IMR-90 (cell line): ENCODE results near the gene PPP1R9A. TPM values are rescaled to one million over a fixed set of nuclear protein-coding genes. Genes with fewer than 3 reads are reported as not detected.

Source experiments
- ATAC-seq: fragments of 200-7000 bp; cut with Tn5 transposase; 2 replicates; pipeline ENCODE4 v1.9.1; 2020; ENCODE audit warnings: low read depth, mild to moderate bottlenecking, moderate library complexity
- BruUV-seq: library from RNA; stranded (reverse); fragments of 400-500 nt; replicated peaks from 2 replicates; lab custom pipeline; 2021; lab: Mats Ljungman, UMichigan
- CTCF ChIA-PET: fragments of 300-600 bp; formaldehyde crosslinking; extraction: SDS; loops from one replicate; lab custom pipeline; 2021; ENCODE audit warnings: antibody characterized with exemption; lab: Yijun Ruan, JAX
- POLR2A ChIA-PET: fragments of 300-600 bp; sonication (Branson Sonifier 250); formaldehyde crosslinking; loops from one replicate; lab custom pipeline; 2022; ENCODE audit warnings: antibody characterized with exemption; ENCODE audit not compliant: unreplicated experiment; lab: Charles Lee
- DNase-seq: peaks from one replicate; pipeline ENCODE4 v3.0.0; 2013
- H2AFZ ChIP-seq: replicated peaks from 2 replicates; pipeline ENCODE3; 2013; ENCODE audit warnings: low read length, mild to moderate bottlenecking; ENCODE audit not compliant: poor library complexity
- H2AK5ac ChIP-seq: 2 replicates; pipeline ENCODE4 v1.6.1; 2013; ENCODE audit warnings: low read depth, low read length, inconsistent platforms
- H2AK9ac ChIP-seq: replicated peaks from 2 replicates; pipeline ENCODE3; 2013; ENCODE audit warnings: mild to moderate bottlenecking, low read depth, low read length, moderate library complexity; ENCODE audit not compliant: poor library complexity
- H2BK120ac ChIP-seq: 2 replicates; pipeline ENCODE4 v1.6.1; 2013; ENCODE audit warnings: low read depth, low read length, inconsistent platforms
- H2BK15ac ChIP-seq: 3 replicates; pipeline ENCODE4 v1.6.1; 2013; ENCODE audit warnings: low read depth, low read length, inconsistent platforms
- H2BK20ac ChIP-seq: 2 replicates; pipeline ENCODE4 v1.6.1; 2013; ENCODE audit warnings: low read depth, mild to moderate bottlenecking, inconsistent platforms, low read length, moderate library complexity
- H2BK5ac ChIP-seq: 2 replicates; pipeline ENCODE4 v1.6.1; 2013; ENCODE audit warnings: mild to moderate bottlenecking, low read depth, low read length, inconsistent platforms; ENCODE audit not compliant: poor library complexity, severe bottlenecking
- H3K14ac ChIP-seq: replicated peaks from 2 replicates; pipeline ENCODE4 v1.6.1; 2013; ENCODE audit warnings: low read depth, low read length, inconsistent platforms
- H3K18ac ChIP-seq: 2 replicates; pipeline ENCODE4 v1.6.1; 2013; ENCODE audit warnings: low read depth, low read length, control low read depth
- H3K23ac ChIP-seq: 2 replicates; pipeline ENCODE4 v1.6.1; 2013; ENCODE audit warnings: low read depth, low read length, inconsistent platforms
- H3K27ac ChIP-seq: 2 replicates; pipeline ENCODE4 v1.5.1; 2013; ENCODE audit warnings: mild to moderate bottlenecking, control low read depth, low read length; ENCODE audit not compliant: insufficient read depth
- H3K27me3 ChIP-seq: 2 replicates; pipeline ENCODE4 v1.6.1; 2013; ENCODE audit warnings: low read length; ENCODE audit not compliant: control insufficient read depth, insufficient read depth
- H3K36me3 ChIP-seq: 2 replicates; pipeline ENCODE4 v1.6.1; 2013; ENCODE audit warnings: low read length, mixed read lengths; ENCODE audit not compliant: control insufficient read depth, insufficient read depth
- H3K4ac ChIP-seq: 2 replicates; pipeline ENCODE4 v1.6.1; 2013; ENCODE audit warnings: low read depth, low read length, inconsistent platforms
- H3K4me1 ChIP-seq: 2 replicates; pipeline ENCODE4 v1.6.1; 2013; ENCODE audit warnings: low read length, mixed read lengths; ENCODE audit not compliant: control insufficient read depth, insufficient read depth
- H3K4me2 ChIP-seq: 2 replicates; pipeline ENCODE4 v1.6.1; 2013; ENCODE audit warnings: low read depth, mild to moderate bottlenecking, control low read depth, low read length, moderate library complexity
- H3K4me3 ChIP-seq: 2 replicates; pipeline ENCODE4 v1.5.1; 2013; ENCODE audit warnings: low read depth, mild to moderate bottlenecking, control low read depth, low read length, moderate library complexity; ENCODE audit not compliant: insufficient read depth
- H3K56ac ChIP-seq: 2 replicates; pipeline ENCODE4 v1.6.1; 2013; ENCODE audit warnings: low read length, inconsistent platforms; ENCODE audit not compliant: insufficient read depth; ENCODE audit errors: extremely low read depth
- H3K79me1 ChIP-seq, 2 experiments: 2 replicates each; pipeline ENCODE4 v1.6.1; 2013; ENCODE audit warnings: low read length in 2 of 2, inconsistent platforms in 1 of 2, low read depth in 1 of 2
- H3K9ac ChIP-seq: 2 replicates; pipeline ENCODE4 v1.6.1; 2013; ENCODE audit warnings: low read depth, low read length, control low read depth
- H3K9me1 ChIP-seq: 2 replicates; pipeline ENCODE4 v1.6.1; 2013; ENCODE audit warnings: low read length, inconsistent platforms; ENCODE audit not compliant: insufficient read depth
- H3K9me3 ChIP-seq: 2 replicates; pipeline ENCODE4 v1.6.1; 2013; ENCODE audit warnings: low read length; ENCODE audit not compliant: control insufficient read depth, insufficient read depth
- H4K20me1 ChIP-seq: 2 replicates; pipeline ENCODE4 v1.6.1; 2013; ENCODE audit warnings: low read length, inconsistent platforms; ENCODE audit not compliant: insufficient read depth
- H4K5ac ChIP-seq: 2 replicates; pipeline ENCODE4 v1.6.1; 2013; ENCODE audit warnings: mild to moderate bottlenecking, low read depth, low read length, control low read depth
- H4K8ac ChIP-seq, 2 experiments: 2 replicates each; pipeline ENCODE4 v1.6.1; 2013; ENCODE audit warnings: low read depth in 2 of 2, low read length in 2 of 2, control low read depth in 1 of 2, inconsistent platforms in 1 of 2
- H4K91ac ChIP-seq: 2 replicates; pipeline ENCODE4 v1.6.1; 2013; ENCODE audit warnings: low read depth, low read length, inconsistent platforms; ENCODE audit not compliant: insufficient read depth
- CEBPB ChIP-seq: IDR thresholded peaks from 2 replicates; pipeline ENCODE4 v1.6.1; 2012; ENCODE audit warnings: low read depth, low read length, improper control_type of control experiment
- CHD1 ChIP-seq: IDR thresholded peaks from 2 replicates; pipeline ENCODE4 v1.6.1; 2012; ENCODE audit warnings: low read depth, low read length, improper control_type of control experiment
- ELK1 ChIP-seq: fragments of 150-350 bp; IDR thresholded peaks from 2 replicates; pipeline ENCODE4 v1.6.1; 2016; ENCODE audit warnings: low read depth, mild to moderate bottlenecking, low read length, moderate library complexity, borderline replicate concordance
- MAFK ChIP-seq: IDR thresholded peaks from 2 replicates; pipeline ENCODE4 v1.6.1; 2012; ENCODE audit warnings: low read depth, low read length, improper control_type of control experiment
- NFE2L2 ChIP-seq: fragments of 150-350 bp; IDR thresholded peaks from 2 replicates; pipeline ENCODE4 v1.6.1; 2016; ENCODE audit warnings: low read depth, mild to moderate bottlenecking, low read length
- RAD21 ChIP-seq: IDR thresholded peaks from 2 replicates; pipeline ENCODE4 v1.6.1; 2012; ENCODE audit warnings: low read length, improper control_type of control experiment
- RFX5 ChIP-seq: IDR thresholded peaks from 2 replicates; pipeline ENCODE4 v1.8.0; 2012; ENCODE audit warnings: low read depth, mild to moderate bottlenecking, low read length, moderate library complexity
- WGBS, 2 experiments: methylation state at CpG; one replicate each; pipeline versions ENCODE4 v1.1.5 to v1.1.7; 2013; ENCODE audit warnings: missing lambda C conversion rate in 2 of 2; ENCODE audit not compliant: insufficient read length in 1 of 2; ENCODE audit errors: extremely low coverage in 2 of 2; 5-methylcytosine and 5-hydroxymethylcytosine counted together
- dilution Hi-C: fragments of 300-500 bp; cut with HindIII; formaldehyde crosslinking; loops from one replicate; pipeline ENCODE4 v1.14.3; 2018; ENCODE audit warnings: low sequenced_read_pairs; ENCODE audit not compliant: unreplicated experiment
- in situ Hi-C: fragments of 300-500 bp; cut with MboI; formaldehyde crosslinking; loops from 3 replicates; pipeline ENCODE4 v1.14.3; 2019; ENCODE audit warnings: low sequenced_read_pairs, inconsistent platforms, mixed read lengths
- intact Hi-C: fragments of 100-400 bp; cut with micrococcal nuclease; formaldehyde crosslinking; loops from 2 replicates; pipeline ENCODE4 v1.10.0; 2022
- polyA plus RNA-seq, 3 experiments: library from polyadenylated mRNA; depleted of rRNA; stranded (reverse); fragments of >200 nt; gene quantifications; 2 replicates each; pipeline ENCODE4 v1.2.3, GENCODE V29; 2012; ENCODE audit warnings: low replicate concordance in 1 of 3
- total RNA-seq: library from RNA; depleted of rRNA; stranded (reverse); fragments of >200 nt; gene quantifications from 2 replicates; pipeline ENCODE4 v1.2.3, GENCODE V29; 2012
- TF ChIP-seq, protein P1 (sequence below): fragments of 150-350 bp; IDR thresholded peaks from 2 replicates; pipeline ENCODE4 v1.6.1; 2017; ENCODE audit warnings: mild to moderate bottlenecking, antibody characterized with exemption, low read length, low read depth

The PPP1R9A gene
- total and polyA plus RNA-seq, 2 of the 4 experiments (the other 2 are of a cell fraction), result not detected

DNA sequence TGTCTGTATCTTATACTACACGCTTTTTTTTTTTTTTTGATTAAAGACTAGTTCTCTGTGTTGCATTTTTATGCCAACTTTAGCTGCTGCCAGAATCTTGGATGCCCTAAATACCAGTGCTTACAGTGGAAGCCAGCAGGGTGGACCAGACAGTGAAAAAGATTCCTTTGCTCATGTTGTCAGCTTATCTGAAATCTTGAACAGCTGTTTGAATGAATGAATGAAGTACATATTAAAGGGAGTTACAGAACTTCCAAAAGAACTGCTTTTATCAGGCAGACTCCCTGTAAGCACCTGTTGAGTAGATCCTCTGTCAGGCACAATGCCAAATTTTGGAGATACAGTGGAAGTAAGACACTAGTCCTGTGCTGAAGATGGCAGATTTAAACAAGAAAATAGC is 184.9 kb downstream of the PPP1R9A start:
- Histone ChIP-seq H4K8ac (no peak overlapping the region), H3K18ac (no peak overlapping the region), H2BK20ac (no peak overlapping the region), H3K56ac (no peak overlapping the region), H3K14ac (no peak overlapping the region), H3K4me3 (no peak overlapping the region), H2BK5ac (no peak overlapping the region), H3K4me1 (no peaks in the 10 kb centered on the region), H3K27ac (no peak overlapping the region), H3K23ac (no peak overlapping the region), H4K91ac (no peak overlapping the region), H3K9me3 (no peaks in the 10 kb centered on the region), H3K79me1 (no peaks in the 10 kb centered on the region), H4K20me1 (no peaks in the 10 kb centered on the region), H4K5ac (no peak overlapping the region), H2AK9ac (no peak overlapping the region), H3K4me2 (no peak overlapping the region), H3K27me3 (no peaks in the 10 kb centered on the region), H2BK120ac (no peak overlapping the region), H3K4ac (no peak overlapping the region), H3K9me1 (no peaks in the 10 kb centered on the region), H2BK15ac (no peak overlapping the region), H2AFZ (no peak overlapping the region), H2AK5ac (no peak overlapping the region), H3K9ac (no peak overlapping the region), H3K36me3 (no peaks in the 10 kb centered on the region)
- CTCF ChIA-PET, result no interaction called here
- POLR2A ChIA-PET, result no interaction called here
- intact Hi-C loops, result no loop called here
- in situ Hi-C loops, result no loop called here
- no peak for TF ChIP-seq ELK1
- no peak for TF ChIP-seq CHD1
- TF ChIP-seq NFE2L2, result no peak
- no peak for TF ChIP-seq MAFK
- no peak for TF ChIP-seq RFX5
- TF ChIP-seq, protein P1, sequence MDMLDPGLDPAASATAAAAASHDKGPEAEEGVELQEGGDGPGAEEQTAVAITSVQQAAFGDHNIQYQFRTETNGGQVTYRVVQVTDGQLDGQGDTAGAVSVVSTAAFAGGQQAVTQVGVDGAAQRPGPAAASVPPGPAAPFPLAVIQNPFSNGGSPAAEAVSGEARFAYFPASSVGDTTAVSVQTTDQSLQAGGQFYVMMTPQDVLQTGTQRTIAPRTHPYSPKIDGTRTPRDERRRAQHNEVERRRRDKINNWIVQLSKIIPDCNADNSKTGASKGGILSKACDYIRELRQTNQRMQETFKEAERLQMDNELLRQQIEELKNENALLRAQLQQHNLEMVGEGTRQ, result no peak
- TF ChIP-seq CEBPB, result no peak
- TF ChIP-seq RAD21, result no peak
- ATAC-seq (no peak), DNase-seq (no peak)
- dilution Hi-C loops, result no loop called here
- WGBS, 2 experiments, result no CpG with 5 or more reads among the region's 1 CpG
- no TSS peak for BruUV-seq
